Prostate gland (tissue), 2 donors: Measurements from ENCODE around the gene ECEL1.

Source experiments
- POLR2A ChIP-seq: fragments of 450-650 bp; IDR thresholded peaks from one replicate; pipeline ENCODE4 v1.6.1; 2016; ENCODE audit warnings: antibody characterized with exemption, mild to moderate bottlenecking
- TF ChIP-seq, protein P1 (sequence below), 4 experiments: fragments of 200-600 bp in 2 of 4; fragments of 450-650 bp in 2 of 4; sonication (generic) in 2 of 4; IDR thresholded peaks; 1 replicate in 3 of 4; 2 replicates in 1 of 4; pipeline ENCODE4 v1.5.1; 2016 to 2019; ENCODE audit warnings: antibody characterized with exemption in 4 of 4, mild to moderate bottlenecking in 2 of 4, moderate library complexity in 2 of 4

DNA sequence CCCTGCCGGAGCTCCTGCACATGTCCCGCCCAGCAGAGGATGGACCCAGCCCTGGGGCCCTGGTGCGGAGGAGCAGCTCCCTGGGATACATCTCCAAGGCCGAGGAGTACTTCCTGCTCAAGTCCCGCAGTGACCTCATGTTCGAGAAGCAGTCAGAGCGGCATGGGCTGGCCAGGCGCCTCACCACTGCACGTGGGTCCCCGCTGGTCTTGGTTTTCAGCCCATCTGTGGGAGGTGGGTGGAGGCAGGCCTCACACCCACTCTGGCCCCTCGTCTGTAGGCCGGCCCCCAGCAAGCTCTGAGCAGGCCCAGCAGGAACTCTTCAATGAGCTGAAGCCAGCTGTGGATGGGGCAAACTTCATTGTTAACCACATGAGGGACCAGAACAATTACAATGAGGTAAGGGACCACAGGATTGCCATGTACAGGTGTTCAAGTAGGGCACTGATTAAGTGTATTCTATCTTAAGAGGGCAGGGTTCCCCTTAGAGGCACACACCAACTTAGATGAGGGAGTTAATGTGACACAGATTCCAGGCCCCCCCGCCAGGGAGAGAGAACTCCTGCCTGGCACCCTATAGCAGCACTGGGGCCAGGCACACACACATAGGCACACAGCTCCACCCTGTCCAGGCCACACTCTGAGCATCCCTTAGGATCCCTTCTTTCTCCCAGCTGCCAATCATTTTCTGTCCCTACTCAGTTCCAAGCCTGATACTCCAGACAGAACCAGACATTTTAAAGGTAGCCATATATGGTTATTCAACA lies 46.5 kb upstream of the ECEL1 start:
- TF ChIP-seq, protein P1, sequence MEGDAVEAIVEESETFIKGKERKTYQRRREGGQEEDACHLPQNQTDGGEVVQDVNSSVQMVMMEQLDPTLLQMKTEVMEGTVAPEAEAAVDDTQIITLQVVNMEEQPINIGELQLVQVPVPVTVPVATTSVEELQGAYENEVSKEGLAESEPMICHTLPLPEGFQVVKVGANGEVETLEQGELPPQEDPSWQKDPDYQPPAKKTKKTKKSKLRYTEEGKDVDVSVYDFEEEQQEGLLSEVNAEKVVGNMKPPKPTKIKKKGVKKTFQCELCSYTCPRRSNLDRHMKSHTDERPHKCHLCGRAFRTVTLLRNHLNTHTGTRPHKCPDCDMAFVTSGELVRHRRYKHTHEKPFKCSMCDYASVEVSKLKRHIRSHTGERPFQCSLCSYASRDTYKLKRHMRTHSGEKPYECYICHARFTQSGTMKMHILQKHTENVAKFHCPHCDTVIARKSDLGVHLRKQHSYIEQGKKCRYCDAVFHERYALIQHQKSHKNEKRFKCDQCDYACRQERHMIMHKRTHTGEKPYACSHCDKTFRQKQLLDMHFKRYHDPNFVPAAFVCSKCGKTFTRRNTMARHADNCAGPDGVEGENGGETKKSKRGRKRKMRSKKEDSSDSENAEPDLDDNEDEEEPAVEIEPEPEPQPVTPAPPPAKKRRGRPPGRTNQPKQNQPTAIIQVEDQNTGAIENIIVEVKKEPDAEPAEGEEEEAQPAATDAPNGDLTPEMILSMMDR (IDR thresholded peaks at IDR 0.05), result no peak
- TF ChIP-seq POLR2A, result no peak
